NOMO-1 (cell line): ENCODE measurements around the gene PRMT6.
"Not testable (repeated sequence)": the region's sequence is repeated elsewhere in the genome, so short reads cannot be mapped to it uniquely, and the experiment has no call there.

Experiments used
- DNase-seq, 2 experiments: peaks; one replicate each; lab custom pipeline; 2025; ENCODE audit not compliant: unreplicated experiment in 2 of 2; lab: John Stamatoyannopoulos, UW

Gene PRMT6

GRCh38 chr1:107056426-107057196 is at the start of gene PRMT6:
Gene PRMT6, plus strand, starts transcription at chr1:107056674. Its CDS starts 42 bp downstream, at chr1:107056716.
- peak; percentile 85 to 92 for DNase-seq

GRCh38 chr1:107009281-107009680 is 47.2 kb upstream of the PRMT6 start:
- DNase-seq = no peak

- DNase-seq = no peak
These were observed 45.9 kb upstream of the PRMT6 start for GRCh38 chr1:107010582-107010981.

GRCh38 chr1:107016376-107016978 is 40.0 kb upstream of the PRMT6 start:
- no peak for DNase-seq

GRCh38 chr1:107018445-107018844 is 38.0 kb upstream of the PRMT6 start:
- DNase-seq = no peak

GRCh38 chr1:107019166-107019565 is 37.3 kb upstream of the PRMT6 start:
- DNase-seq = no peak

- DNase-seq = not testable (repeated sequence)
These were observed 17.6 kb upstream of the PRMT6 start for GRCh38 chr1:107038874-107039273.

GRCh38 chr1:107044310-107045220 is 11.9 kb upstream of the PRMT6 start:
- DNase-seq = not testable (repeated sequence)

- DNase-seq = no peak
These were observed 8.9 kb upstream of the PRMT6 start for GRCh38 chr1:107047602-107048001.

- DNase-seq = no peak
These were observed 8.2 kb upstream of the PRMT6 start for GRCh38 chr1:107048241-107048640.

- no peak for DNase-seq
These were observed 5.2 kb upstream of the PRMT6 start for GRCh38 chr1:107051266-107051665.

- DNase-seq = not testable (repeated sequence)
These were observed 502 bp upstream of the PRMT6 start for GRCh38 chr1:107055919-107056425.

GRCh38 chr1:107057197-107058133 is 991 bp downstream of the PRMT6 start:
- DNase-seq = peak; percentile 18 to 37

- peak in 1 of 2 experiments; percentile 58 for DNase-seq
These were observed 2.0 kb downstream of the PRMT6 start for GRCh38 chr1:107058245-107059032.

- no peak for DNase-seq
These were observed 5.4 kb downstream of the PRMT6 start for GRCh38 chr1:107061886-107062285.

GRCh38 chr1:107073493-107073892 is 17.0 kb downstream of the PRMT6 start:
- DNase-seq = no peak

GRCh38 chr1:107076841-107077240 is 20.4 kb downstream of the PRMT6 start:
- peak in 1 of 2 experiments; percentile 5 for DNase-seq

- no peak for DNase-seq
These were observed 22.8 kb downstream of the PRMT6 start for GRCh38 chr1:107079249-107079648.

GRCh38 chr1:107081102-107081501 is 24.6 kb downstream of the PRMT6 start:
- no peak for DNase-seq
